Stimulated activated CD8-positive, alpha-beta memory T cell treated with anti-CD3 and anti-CD28 coated beads, Interleukin-4, amount 100 ng/mL, for 48 hours (primary cell): ENCODE data around the gene DCST1.
A peak's percentile ranks its signal among the peaks of the same experiment; 100 is the strongest.
"Not testable (repeated sequence)": the region's sequence is repeated elsewhere in the genome, so short reads cannot be mapped to it uniquely, and the experiment has no call there.

Experiments
- DNase-seq: peaks from one replicate; pipeline ENCODE4 v3.0.0-alpha.2; 2020

DCST1 gene

GRCh38 chr1:155033524-155033923 lies at the start of gene DCST1, which contains the start of gene DCST2:
Gene DCST1, plus strand, starts transcription at chr1:155033824. Its CDS starts 213 bp downstream, at chr1:155034037.
Gene DCST2, minus strand, starts transcription at chr1:155033781. Its CDS starts 80 bp downstream, at chr1:155033701.
- DNase-seq, result no peak

- not testable (repeated sequence) for DNase-seq
These were observed 46.9 kb upstream of the DCST1 start for GRCh38 chr1:154986736-154987135.

- DNase-seq, result no peak
These were observed 46.3 kb upstream of the DCST1 start for GRCh38 chr1:154987326-154987725.

DNA sequence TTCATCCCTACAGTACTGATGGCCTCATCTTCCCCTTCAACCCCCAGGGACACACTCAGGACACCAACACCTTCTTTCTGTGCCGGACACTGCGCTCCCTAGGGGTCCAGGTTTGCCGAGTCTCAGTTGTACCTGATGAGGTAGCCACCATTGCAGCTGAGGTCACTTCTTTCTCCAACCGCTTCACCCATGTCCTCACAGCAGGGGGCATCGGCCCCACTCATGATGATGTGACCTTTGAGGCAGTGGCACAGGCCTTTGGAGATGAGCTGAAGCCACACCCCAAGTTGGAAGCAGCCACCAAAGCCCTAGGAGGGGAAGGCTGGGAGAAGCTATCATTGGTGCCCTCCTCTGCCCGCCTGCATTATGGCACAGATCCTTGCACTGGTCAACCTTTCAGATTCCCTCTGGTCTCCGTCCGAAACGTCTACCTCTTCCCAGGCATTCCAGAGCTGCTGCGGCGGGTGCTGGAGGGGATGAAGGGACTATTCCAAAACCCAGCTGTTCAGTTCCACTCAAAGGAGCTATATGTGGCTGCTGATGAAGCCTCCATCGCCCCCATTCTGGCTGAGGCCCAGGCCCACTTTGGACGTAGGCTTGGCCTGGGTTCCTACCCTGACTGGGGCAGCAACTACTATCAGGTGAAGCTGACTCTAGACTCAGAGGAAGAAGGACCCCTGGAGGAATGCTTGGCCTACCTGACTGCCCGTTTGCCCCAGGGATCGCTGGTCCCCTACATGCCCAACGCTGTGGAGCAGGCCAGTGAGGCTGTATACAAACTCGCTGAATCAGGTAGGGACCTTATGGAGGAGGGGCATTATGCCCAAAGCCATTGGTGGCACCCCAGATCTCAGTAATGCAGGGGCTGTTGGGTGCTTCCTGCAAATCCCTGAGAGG lies 45.3 kb upstream of the DCST1 start:
- DNase-seq, result no peak

- no peak for DNase-seq
These were observed 44.3 kb upstream of the DCST1 start for GRCh38 chr1:154989195-154989860.

DNA sequence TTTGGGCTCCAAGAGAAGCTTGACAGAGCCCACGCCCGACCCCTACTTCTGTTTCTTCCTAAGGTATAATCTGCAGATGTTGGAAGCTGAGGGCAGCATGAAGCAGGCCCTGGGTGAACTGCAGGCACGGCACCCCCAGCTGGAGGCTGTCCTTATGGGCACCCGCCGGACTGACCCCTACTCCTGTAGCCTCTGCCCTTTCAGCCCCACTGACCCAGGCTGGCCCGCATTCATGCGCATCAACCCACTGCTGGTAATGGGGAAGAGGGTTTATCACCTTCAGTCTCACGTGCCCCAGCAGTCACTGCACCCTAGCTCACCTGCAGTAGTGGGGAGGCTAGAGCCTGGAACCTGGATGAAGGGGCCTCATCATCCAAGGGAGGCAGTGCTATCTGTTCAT lies 43.3 kb upstream of the DCST1 start:
- no peak for DNase-seq

- DNase-seq, result no peak
These were observed 40.7 kb upstream of the DCST1 start for GRCh38 chr1:154992721-154993571.

DNA sequence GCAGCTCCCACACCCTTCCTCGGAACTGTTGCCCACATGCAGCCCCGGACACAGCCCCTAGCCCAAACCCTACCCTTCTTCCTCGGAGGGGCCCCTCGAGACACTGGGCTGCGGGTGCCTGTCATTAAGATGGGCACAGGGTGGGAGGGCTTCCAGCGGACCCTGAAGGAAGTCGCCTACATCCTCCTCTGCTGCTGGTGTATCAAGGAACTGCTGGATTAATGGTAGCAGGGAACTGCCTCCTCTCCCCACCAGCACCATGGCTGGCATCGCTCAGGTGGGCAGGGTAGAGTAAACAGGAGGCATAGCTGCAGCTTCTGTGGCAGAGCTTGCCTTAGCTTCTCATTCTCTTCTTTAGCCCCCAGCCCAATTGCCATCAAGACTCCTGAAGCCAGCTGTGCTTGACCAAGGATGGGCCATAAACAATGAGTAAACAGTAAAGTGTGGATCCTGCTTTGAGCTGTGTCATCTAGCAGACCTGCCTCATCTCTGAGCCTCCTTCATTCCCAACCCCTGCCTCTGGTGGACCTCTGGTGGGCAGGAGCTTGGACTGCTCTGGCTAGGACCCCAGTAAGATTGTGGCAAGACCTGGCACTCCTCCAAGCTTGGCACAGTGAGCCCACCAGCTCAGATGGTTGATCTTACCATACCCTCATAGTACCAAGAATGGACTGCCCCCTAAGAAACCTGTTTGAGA lies 39.9 kb upstream of the DCST1 start, which contains the start of gene LENEP:
TSS of gene LENEP (plus strand) at position 15 of the 697 bp plus-strand sequence. CDS start at position 37, 22 bp downstream.
- DNase-seq, result no peak

DNA sequence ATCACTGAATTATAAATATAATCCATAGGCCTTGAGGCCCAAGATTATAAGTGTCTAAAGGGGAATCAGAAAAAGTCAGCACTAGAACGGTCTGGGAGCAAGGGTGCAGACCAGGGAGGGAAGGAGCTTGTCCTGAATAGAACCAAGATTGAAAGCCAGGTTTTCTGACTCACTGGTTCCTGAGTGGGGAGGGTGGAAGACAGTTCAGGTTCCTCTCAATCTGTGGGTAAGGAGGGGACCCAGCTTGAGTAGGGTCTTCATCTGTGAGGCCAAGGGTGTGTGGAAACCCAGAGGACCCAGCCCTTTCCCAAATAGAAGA lies 39.4 kb upstream of the DCST1 start:
- no peak for DNase-seq

DNA sequence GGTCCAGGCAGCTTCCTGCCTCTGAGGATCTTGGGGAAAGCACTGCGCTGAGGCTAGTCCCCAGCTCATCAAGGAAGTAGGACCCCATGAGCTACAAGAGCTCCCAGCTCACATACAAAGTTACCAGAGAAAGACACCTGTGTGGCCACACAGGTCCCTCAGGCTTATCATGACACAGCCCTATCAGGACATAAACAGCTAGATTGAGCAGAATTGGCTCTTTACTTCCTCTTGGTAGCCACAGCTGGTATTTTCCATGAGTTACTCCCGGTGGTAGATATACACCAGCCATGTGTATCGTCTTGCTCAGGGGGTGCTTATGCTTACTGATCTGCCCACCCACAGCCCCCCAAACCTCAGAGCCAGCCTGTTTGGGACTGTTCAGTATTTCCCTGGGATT lies 39.0 kb upstream of the DCST1 start:
- DNase-seq, result no peak

- not testable (repeated sequence) for DNase-seq
These were observed 38.2 kb upstream of the DCST1 start for GRCh38 chr1:154995301-154995983.

GRCh38 chr1:154996966-154997701 lies 36.5 kb upstream of the DCST1 start:
- DNase-seq, result no peak

- no peak for DNase-seq
These were observed 35.3 kb upstream of the DCST1 start for GRCh38 chr1:154998201-154998780.

- DNase-seq, result peak; percentile 90
These were observed 34.6 kb upstream of the DCST1 start for GRCh38 chr1:154998818-154999570.

GRCh38 chr1:154999571-155000410 lies 33.8 kb upstream of the DCST1 start:
- peak; percentile 80 for DNase-seq

- peak; percentile 69 for DNase-seq
These were observed 33.3 kb upstream of the DCST1 start for GRCh38 chr1:155000411-155000725.

DNA sequence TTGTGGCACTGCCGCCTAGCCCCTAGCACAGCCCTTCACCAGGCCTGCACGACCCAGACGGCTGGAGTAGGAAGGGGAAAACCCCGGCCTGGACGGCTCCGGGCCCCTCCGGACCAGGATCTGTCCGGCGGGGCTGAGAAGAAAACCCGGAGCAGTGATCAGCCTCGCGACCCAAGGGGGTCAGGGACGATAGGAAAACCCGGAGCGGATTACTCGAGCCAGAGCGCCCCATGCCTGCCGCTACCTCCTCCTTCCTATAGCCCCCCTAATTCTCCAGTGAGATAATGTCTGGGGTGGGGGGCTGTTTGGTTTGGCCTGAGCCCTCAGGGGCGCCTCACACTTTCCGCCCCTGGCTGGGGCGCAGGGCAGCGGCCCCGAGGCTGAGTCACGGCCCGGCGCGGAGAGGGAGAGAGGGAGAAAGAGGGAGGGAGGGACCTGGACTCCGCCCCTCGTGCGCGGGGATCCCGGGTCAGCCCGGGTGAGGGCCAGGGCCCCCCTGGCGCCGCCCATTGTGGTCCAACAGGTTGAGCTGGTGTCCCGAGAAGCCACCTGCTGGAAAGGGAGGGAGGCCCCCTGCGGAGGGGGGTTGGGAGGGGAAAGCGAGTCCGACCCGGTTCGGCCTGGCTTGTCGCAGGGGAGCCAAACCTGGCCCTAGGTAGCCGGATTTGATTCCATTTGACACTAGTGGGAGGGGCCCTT lies 32.7 kb upstream of the DCST1 start:
- peak; percentile 92 for DNase-seq

DNA sequence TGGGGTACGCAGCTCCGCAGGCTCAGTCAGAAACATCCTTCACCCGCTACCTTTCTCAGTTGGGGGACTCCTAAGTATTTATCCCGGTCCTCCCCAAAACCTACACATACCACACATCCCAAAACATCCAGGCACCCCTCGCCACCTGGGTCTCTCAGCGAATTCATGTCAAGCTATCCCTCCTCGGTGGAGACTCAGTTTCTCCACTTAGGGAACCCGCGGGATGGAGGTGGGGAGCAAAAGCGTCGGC lies 32.3 kb upstream of the DCST1 start:
- no peak for DNase-seq
